ENCODE measurements around the gene ZNF652. TPM values are rescaled to one million over a fixed set of nuclear protein-coding genes. Genes with fewer than 3 reads are reported as not detected.

ZNF652 gene
- total and polyA plus RNA-seq, 2 of the 4 experiments (the other 2 are of a cell fraction) = 3.6 to 8.8 TPM

DNA sequence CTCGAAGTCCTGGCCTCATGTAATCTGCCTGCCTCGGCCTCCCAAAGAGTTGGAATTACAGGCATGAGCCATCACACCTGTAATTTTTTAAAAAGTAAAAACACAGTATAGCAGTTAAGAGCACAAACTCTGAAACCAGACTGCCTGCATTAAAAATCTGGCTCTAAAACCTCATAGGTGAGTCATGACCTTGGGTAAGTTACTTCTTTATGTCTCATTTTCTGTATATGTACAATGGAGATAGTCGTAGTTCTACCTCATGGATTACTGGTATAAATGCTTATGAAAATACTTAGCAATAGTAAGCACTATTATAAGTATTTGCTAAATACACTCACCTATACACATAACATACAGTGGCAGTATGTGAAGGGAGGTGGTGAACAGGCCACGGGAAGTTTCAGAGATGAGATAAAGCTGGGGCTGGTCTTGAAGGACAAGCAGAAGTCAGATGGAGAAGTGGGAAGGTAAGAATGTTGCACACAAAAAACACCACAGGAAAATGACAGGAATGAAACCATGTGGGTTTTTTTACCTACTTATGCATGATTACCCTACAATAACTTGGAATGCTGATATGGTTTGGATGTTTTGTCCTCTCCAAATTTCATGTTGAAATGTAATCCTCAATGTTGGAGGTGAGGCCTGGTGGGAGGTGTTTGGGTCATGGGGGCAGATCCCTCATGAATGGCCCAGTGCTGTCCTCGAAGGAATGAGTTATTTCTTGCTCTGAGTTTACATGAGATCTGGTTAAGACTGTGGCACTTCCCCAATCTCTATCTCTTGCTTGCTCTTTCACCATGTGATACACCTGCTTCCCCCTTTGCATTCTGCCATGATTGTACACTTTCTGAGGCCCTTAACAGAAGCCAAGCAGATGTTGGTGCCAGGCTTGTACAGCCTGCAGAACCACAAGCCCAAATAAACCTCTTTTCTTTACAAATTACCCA lies 33.9 kb downstream of the ZNF652 start:
- no CpG with 5 or more reads among the region's 5 CpGs for WGBS, 2 experiments (ENCODE audit: extremely low coverage in 2 of 2, insufficient read length in 1 of 2)
- no TSS peak for BruUV-seq (replicated peaks)

More for the DNA sequence above, 33.9 kb downstream of the ZNF652 start:
- H4K5ac ChIP-seq (ENCODE audit: low read depth, low read length) = no peak overlapping the region
- no peak overlapping the region for H3K4ac ChIP-seq (ENCODE audit: low read depth, low read length)
- H3K9me3 ChIP-seq (ENCODE audit: control insufficient read depth, insufficient read depth, low read length) = no peaks in the 10 kb centered on the region
- no peak overlapping the region for H3K27ac ChIP-seq (ENCODE audit: insufficient read depth, low read length)
- dilution Hi-C loops (cut with HindIII; ENCODE audit: low sequenced_read_pairs, unreplicated experiment) (no loop called here), intact Hi-C loops (cut with micrococcal nuclease) (no loop called here), in situ Hi-C loops (cut with MboI; ENCODE audit: low sequenced_read_pairs) (no loop called here)
- POLR2A ChIA-PET (ENCODE audit: unreplicated experiment) = no interaction called here
- CTCF ChIA-PET = no interaction called here
- no peak overlapping the region for H2BK15ac ChIP-seq (ENCODE audit: low read depth, low read length)
- H3K36me3 ChIP-seq (ENCODE audit: control insufficient read depth, insufficient read depth, low read length) = no peaks in the 10 kb centered on the region
- H4K20me1 ChIP-seq (ENCODE audit: insufficient read depth, low read length) = peaks cover 43% of the 10 kb centered on the region
- no peak overlapping the region for H2BK120ac ChIP-seq (ENCODE audit: low read depth, low read length)
- H3K4me2 ChIP-seq (ENCODE audit: low read depth, low read length) = no peak overlapping the region
- H2AK9ac ChIP-seq (replicated peaks; ENCODE audit: low read depth, low read length, poor library complexity) = no peak overlapping the region
- no peaks in the 10 kb centered on the region for H3K27me3 ChIP-seq (ENCODE audit: control insufficient read depth, insufficient read depth, low read length)
- no peak overlapping the region for H2AK5ac ChIP-seq (ENCODE audit: low read depth, low read length)
- TF ChIP-seq SMC3 (IDR thresholded peaks at IDR 0.05; ENCODE audit: low read depth, low read length) (no peak), RAD21 (IDR thresholded peaks at IDR 0.05; ENCODE audit: low read length) (no peak), RFX5 (IDR thresholded peaks at IDR 0.05; ENCODE audit: low read depth, low read length) (no peak), MAFK (IDR thresholded peaks at IDR 0.05; ENCODE audit: low read depth, low read length) (no peak), CHD1 (IDR thresholded peaks at IDR 0.05; ENCODE audit: low read depth, low read length) (no peak)
- TF ChIP-seq, protein P1, sequence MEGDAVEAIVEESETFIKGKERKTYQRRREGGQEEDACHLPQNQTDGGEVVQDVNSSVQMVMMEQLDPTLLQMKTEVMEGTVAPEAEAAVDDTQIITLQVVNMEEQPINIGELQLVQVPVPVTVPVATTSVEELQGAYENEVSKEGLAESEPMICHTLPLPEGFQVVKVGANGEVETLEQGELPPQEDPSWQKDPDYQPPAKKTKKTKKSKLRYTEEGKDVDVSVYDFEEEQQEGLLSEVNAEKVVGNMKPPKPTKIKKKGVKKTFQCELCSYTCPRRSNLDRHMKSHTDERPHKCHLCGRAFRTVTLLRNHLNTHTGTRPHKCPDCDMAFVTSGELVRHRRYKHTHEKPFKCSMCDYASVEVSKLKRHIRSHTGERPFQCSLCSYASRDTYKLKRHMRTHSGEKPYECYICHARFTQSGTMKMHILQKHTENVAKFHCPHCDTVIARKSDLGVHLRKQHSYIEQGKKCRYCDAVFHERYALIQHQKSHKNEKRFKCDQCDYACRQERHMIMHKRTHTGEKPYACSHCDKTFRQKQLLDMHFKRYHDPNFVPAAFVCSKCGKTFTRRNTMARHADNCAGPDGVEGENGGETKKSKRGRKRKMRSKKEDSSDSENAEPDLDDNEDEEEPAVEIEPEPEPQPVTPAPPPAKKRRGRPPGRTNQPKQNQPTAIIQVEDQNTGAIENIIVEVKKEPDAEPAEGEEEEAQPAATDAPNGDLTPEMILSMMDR (conservative IDR thresholded peaks at IDR 0.05; ENCODE audit: low read depth, low read length) = no peak
- no peak overlapping the region for H3K23ac ChIP-seq (ENCODE audit: low read depth, low read length)
- no peak overlapping the region for H2AFZ ChIP-seq (replicated peaks; ENCODE audit: low read length, poor library complexity)
- H3K9me1 ChIP-seq (ENCODE audit: insufficient read depth, low read length) = peaks cover 15% of the 10 kb centered on the region; the same call in 1 of the 2 replicates
- peaks cover 3% of the 10 kb centered on the region; the same call in 1 of the 2 replicates for H3K4me1 ChIP-seq (ENCODE audit: control insufficient read depth, insufficient read depth, low read length)
- no peak overlapping the region for H3K56ac ChIP-seq (ENCODE audit: extremely low read depth, insufficient read depth, low read length)
- no peak overlapping the region for H4K91ac ChIP-seq (ENCODE audit: insufficient read depth, low read depth, low read length)
- H3K18ac ChIP-seq (ENCODE audit: low read depth, low read length) = no peak overlapping the region
- H3K79me1 ChIP-seq (ENCODE audit: low read depth in 1 of 2, low read length in 2 of 2) = peaks cover 35 to 75% of the 10 kb centered on the region in 2 experiments
- H3K4me3 ChIP-seq (ENCODE audit: insufficient read depth, low read depth, low read length) = no peak overlapping the region
- no peak overlapping the region for H2BK5ac ChIP-seq (ENCODE audit: low read depth, low read length, poor library complexity, severe bottlenecking)
- peak; percentile 9 for DNase-seq
- no peak overlapping the region for H4K8ac ChIP-seq (ENCODE audit: low read depth in 2 of 2, low read length in 2 of 2)
- H3K9ac ChIP-seq (ENCODE audit: low read depth, low read length) = no peak overlapping the region
- ATAC-seq (ENCODE audit: low read depth) = no peak
- no peak overlapping the region for H2BK20ac ChIP-seq (ENCODE audit: low read depth, low read length)
- no peak overlapping the region for H3K14ac ChIP-seq (replicated peaks; ENCODE audit: low read depth, low read length)

Data from IMR-90 (cell line).